Keratinocyte (primary cell): Measurements from ENCODE around the gene SH2B2.

Experiments used
- EZH2 ChIP-seq: IDR thresholded peaks from one replicate; pipeline ENCODE4 v1.6.1; 2012; ENCODE audit warnings: inconsistent platforms, mild to moderate bottlenecking, low read length, moderate library complexity
- TF ChIP-seq, protein P1 (sequence below), 3 experiments: IDR thresholded peaks in 1 of 3; conservative IDR thresholded peaks in 1 of 3; optimal IDR thresholded peaks in 1 of 3; 2 replicates in 2 of 3; 3 replicates in 1 of 3; pipeline versions ENCODE3 to v1.5.1; 2011; ENCODE audit warnings: low read length in 3 of 3, mild to moderate bottlenecking in 3 of 3, moderate library complexity in 2 of 3, control low read depth in 1 of 3, inconsistent platforms in 1 of 3; ENCODE audit not compliant: insufficient read depth in 2 of 3; ENCODE audit errors: extremely low read depth in 1 of 3

GRCh38 chr7:102282465-102283362 is 4.0 kb upstream of the SH2B2 start:
- TF ChIP-seq, protein P1, sequence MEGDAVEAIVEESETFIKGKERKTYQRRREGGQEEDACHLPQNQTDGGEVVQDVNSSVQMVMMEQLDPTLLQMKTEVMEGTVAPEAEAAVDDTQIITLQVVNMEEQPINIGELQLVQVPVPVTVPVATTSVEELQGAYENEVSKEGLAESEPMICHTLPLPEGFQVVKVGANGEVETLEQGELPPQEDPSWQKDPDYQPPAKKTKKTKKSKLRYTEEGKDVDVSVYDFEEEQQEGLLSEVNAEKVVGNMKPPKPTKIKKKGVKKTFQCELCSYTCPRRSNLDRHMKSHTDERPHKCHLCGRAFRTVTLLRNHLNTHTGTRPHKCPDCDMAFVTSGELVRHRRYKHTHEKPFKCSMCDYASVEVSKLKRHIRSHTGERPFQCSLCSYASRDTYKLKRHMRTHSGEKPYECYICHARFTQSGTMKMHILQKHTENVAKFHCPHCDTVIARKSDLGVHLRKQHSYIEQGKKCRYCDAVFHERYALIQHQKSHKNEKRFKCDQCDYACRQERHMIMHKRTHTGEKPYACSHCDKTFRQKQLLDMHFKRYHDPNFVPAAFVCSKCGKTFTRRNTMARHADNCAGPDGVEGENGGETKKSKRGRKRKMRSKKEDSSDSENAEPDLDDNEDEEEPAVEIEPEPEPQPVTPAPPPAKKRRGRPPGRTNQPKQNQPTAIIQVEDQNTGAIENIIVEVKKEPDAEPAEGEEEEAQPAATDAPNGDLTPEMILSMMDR (optimal IDR thresholded peaks at IDR 0.05 in 1 of 3, IDR thresholded peaks at IDR 0.05 in 1 of 3, conservative IDR thresholded peaks at IDR 0.05 in 1 of 3; ENCODE audit: extremely low read depth in 1 of 3, insufficient read depth in 2 of 3, low read length in 3 of 3): no peak
- TF ChIP-seq EZH2: no peak
